HG03039 (cell line): ENCODE measurements around the gene ITPK1.

Experiments used
- ATAC-seq: cut with Tn5 transposase; IDR thresholded peaks from one replicate; pipeline ENCODE4 v1.9.1; 2021; ENCODE audit warnings: mild to moderate bottlenecking, moderate library complexity; ENCODE audit not compliant: unreplicated experiment

ITPK1 gene

GRCh38 chr14:92973798-92974372, 141.8 kb downstream of the ITPK1 start:
- no peak for ATAC-seq

GRCh38 chr14:92973261-92973797, 142.4 kb downstream of the ITPK1 start:
- ATAC-seq, result no peak

- no peak for ATAC-seq
Observed at GRCh38 chr14:92971601-92972180, 144.0 kb downstream of the ITPK1 start.

DNA sequence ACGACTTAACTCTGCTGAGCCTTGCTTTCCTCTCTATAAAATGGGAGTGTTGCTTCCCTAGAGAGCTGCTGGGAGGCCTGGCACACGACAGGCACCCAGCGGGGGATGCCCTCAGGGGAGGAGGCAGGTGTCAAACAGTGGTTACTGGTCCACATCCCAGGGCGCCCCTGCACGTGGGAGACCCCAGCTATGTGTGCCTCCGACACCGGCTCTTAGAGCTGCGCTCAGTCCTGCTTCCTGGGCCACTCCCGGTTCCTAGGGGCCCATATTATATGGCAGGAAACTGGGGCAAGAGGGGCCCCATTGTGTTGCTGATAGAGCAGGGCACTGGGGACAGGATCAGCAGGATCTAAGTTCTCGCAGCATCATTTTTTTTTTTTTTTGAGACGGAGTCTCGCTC, 145.5 kb downstream of the ITPK1 start:
- ATAC-seq, result no peak

DNA sequence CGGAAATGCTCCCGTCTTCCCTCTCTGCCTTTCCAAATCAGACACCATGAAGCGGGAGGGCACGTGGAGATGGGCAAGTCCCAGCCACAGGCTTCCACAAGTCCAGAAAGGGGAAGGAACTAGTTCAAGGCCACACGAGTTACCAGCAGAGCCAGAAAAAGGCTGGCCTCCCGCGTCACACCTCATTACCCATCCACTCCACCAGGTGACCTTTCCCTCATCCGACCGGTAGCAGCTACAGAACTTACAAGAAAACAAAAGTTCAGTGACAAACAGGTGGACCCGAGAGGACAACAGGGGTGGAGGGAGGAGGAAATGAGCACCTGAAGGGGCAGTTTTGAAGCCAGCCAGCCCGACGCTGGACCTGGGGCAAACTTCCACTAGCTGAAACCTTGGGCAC, 145.9 kb downstream of the ITPK1 start:
- no peak for ATAC-seq

DNA sequence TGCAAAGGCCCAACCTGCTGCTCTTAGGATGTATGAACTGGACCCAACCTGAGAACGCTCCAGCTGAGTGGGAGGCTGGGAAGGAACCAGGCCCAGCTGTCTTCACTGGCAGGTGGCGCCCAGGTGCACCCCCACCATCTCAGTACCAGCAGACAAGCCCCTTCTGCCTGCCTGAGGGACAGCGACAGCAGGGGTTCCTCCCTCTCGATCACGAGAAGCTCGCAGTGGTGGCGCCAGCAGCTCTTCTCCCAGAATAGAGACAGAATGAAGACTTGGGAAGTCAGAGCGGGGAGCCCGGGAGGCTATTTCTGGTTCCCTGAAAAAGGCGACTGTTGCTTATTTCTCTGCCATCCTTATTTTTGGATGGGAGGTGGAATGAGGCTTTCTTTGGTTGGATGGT, 146.3 kb downstream of the ITPK1 start:
- no peak for ATAC-seq

DNA sequence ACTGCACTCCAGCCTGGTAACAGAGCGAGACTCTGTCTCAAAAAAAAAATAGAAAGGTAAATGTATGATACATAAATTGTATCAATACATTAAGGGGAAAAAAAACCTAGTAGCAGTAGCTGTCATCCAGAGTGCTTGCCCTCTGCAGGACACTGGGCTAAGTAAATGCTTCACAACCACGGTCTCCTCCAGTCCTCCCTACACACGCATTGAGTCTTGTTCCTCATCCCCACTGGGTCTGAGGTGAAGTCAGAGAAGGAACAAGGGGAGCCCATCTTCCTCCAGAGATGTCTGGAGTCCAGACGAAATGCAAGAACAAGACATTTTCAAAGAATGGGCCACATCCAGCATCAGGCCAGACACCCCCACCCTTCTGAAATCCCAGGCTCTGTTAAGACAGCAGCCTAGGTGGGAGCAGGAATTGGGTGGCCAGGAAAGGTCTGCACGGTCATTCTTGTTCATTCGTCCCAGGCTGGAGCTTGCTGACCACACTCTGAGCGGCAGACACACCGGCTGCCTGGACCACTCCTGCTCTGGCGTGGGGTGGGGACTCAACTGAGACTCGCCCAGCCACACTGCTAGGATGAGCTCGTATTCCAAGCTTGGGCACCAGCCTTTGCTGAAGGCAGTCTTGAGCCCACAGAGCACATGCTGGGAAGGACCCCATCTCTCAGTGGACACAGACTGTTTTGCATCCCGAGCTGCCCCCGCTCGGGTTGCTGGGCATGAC, 147.3 kb downstream of the ITPK1 start:
- no peak for ATAC-seq

DNA sequence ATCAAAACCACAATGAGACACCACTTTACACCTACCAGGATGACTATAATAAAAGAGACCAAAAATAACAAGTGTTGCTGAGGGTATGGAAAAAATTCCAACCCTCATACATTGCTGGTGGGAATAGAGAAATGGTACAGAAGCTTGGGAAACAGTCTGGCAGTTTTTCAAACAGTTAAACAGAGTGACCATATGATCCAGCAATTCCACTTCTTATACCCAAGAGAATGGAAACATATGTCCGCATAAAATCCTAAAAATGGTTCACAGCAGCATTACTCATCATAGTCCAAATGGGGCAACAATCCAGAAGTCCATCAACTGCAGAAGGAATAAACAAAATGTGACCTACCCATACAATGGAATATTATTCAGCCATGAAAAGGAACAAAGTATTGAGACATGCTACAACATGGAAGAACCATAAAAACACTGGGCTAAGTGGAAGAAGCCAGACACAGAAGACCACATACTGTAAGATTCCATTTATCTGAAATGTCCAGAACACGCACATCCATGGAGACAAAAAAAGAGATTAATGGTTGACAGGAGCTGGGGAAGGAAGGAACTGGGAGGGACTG, 148.3 kb downstream of the ITPK1 start:
- no peak for ATAC-seq

DNA sequence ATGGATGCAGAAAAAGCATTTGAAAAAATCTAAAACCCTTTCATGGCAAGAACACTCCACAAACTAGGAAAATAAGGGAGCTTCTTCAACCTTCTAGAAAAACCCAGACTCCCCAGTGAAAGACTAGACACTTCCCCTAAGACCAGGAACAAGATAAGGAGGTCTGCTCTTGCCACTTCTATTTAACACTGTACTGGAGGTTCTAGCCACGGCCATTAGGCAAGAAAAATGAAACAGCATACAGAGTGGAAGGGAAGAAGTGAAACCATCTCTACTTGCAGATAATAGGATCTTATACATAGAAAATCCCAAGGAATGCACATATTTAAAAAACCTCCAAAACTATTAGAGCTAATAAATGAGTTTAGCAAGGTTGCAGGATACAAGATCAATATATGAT, 150.4 kb downstream of the ITPK1 start:
- ATAC-seq, result no peak

DNA sequence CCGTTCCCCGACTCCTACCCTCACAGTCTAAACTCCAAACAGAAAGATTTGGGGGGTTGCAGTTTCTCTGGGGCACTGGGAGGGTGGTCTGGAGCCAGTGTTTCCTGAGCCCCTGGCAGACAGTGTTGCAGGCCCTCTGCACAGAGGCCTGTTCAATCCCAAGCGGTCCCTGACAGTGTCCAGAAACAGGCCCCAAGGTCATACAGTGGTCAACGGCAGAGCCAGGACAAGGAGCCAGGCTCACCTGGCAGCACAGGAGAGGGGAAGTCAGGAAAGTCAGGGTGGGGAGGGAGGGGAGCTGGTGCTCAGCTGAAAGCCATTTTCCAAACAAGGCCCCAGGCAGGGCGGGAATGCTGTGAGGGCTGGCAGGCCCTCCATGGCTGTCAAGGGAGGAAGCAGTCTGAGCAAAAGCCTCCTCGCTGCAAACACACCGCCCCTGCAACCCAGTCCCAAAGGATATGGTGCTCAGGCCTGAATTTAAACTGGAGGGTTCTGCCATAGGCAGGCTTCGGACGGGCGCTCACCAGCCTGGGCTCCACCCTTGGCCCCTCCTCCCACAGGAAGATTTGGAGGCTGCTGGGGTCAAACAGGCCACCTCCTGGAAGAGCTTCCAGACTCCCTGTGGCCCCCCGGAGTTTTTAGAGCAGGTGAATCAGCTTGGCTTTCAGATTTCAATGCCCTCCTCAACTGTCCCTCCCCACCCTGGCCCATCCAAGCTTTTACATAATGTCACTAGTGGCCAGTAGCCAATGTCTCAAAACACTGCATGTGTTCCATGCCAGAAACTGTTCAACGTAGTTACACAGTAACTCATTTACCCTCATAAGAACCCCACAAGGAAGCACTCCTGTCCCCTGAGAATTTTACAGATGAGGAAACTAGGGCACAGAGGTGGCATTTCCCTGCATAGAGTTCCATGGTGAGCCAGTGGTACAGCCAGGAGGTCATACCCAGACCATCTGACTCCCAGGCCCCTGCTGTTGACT, 151.3 kb downstream of the ITPK1 start:
- no peak for ATAC-seq

- no peak for ATAC-seq
Observed at GRCh38 chr14:92963301-92964123, 152.2 kb downstream of the ITPK1 start.

DNA sequence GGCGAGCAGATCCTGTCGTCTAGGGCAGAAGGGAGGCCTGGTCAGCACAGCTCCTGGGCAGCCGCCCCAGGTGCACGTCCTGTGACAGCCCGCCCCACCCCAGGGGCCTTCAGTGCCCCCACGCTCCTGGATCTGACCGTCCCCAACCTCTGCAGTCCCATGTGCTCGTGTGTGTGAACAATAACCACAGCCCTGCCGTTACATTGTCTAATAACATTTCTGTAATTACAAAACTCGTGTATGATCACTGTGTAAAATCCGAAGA, 153.0 kb downstream of the ITPK1 start:
- no peak for ATAC-seq

DNA sequence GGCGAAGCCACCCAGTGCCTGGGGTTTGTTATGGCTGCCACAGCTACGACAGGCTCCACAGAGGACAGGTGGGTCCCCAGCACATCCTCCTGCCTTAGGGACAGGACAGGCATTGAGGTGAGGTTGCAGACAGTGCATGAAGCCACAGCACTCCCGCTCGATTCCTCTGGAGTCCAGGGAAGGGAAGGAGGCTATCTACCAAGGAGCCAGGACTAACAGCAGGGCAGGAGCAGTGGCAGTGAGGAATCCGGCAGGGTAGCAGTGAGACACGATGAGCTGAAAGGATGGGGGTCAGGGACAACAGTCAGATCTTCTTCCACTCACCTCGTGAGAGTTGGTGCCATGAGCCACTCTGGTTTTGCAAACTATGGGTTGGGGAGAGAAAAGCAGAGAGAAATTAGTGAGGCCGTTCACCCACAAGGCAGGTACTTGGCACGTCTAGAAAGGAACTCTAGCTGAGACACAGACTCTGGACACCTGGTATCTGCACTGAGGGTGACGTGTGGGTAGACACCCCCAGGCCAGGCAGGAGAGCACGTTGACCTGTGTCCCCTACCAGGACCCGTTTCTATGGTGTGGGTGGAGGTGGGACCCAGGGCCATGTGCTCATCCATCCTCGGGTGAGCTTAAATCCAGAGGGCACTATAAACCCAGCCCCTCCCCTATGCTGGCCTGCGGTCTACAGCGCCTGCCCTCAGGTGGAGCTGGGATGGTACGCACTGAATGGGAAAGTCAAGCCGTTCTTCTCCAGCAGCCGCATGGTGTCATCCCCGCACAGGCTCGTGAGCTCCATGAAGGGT, 153.5 kb downstream of the ITPK1 start:
- ATAC-seq, result no peak

DNA sequence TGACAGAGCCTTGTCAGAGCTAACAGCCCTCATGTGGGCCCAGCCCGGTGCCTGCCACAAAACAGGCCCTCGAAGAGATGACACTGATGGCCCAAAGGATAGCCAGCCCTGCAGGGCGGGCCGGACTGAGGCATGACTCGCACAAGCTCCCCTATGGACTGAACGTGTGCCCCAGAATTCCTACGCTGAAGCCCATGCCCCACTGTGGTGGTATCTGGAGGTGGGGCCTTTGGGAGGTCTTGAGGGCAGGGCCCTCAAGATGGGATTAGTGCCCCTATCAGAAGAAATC, 154.2 kb downstream of the ITPK1 start:
- ATAC-seq, result no peak

- no peak for ATAC-seq
Observed at GRCh38 chr14:92960706-92961566, 154.8 kb downstream of the ITPK1 start.

DNA sequence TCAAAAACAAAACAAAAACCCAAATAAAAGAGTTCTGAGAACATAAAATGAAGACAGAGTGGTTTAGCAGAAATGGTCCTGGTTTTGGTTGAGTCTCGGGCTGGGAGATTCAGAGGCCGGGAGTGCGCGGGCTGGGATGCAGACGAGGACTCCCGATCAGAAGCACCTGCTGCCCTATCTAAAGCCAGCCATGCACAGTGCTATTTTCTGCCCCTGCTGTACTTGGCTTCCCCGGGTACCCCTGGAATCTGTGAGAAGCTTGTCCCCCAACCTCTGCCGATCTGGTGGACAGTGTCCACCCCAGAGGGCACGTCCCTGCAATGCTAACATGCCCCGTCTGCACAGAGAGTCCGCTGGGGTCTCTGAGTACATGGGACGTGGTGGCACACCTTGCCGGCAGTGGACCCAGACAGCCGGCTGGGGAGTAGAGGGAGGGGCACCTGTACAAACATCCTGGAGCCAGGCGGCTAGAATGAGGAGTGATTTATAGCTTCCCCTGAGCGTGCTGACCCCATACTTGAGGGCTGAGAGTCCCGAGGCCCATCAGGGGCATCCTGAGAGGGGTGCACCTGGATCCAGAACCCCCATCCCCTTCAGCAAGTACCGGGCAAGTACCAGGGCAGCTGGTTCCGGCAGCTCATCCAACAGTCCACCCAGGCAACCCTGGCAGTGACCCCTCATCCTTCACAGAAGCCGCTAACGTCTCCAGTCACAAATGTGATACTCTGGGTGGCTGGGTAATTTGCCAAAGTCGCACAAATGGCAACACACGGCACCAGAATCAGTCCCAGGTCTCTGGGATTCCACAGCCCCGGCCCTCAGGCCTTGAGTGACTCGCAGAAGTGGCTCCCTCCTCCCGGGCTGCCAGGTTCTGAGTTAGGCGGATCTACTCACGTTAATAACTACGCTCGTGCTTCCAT, 155.7 kb downstream of the ITPK1 start:
- ATAC-seq, result no peak

DNA sequence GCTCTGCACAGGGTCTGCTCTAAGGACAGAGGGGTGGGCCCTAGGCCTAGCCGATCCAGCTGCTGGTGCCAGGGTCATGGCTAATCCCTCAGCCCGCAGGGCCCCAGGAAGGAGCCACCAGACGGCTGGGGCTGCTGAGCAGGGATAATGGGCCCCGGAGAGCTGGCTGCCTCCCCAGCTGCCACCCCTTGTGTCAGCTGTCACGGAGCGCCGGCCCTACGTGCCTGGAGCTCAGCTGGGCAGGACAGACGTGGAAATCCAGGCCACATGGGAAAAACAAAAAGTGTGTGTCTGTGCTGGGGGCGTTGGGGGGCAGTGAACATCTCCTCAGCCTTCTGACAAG, 156.6 kb downstream of the ITPK1 start:
- no peak for ATAC-seq
